Jurkat, Clone E6-1 (cell line): ENCODE results near the gene NR1D2.

Experiments
- DNase-seq: peaks from one replicate; pipeline ENCODE4 v3.0.0-alpha.2; 2011; ENCODE audit warnings: low read depth, low spot score
- H3K4me3 ChIP-seq: 2 replicates; pipeline ENCODE4 v1.5.1; 2011; ENCODE audit warnings: mild to moderate bottlenecking, low read length, control low read depth, moderate library complexity

The NR1D2 gene

GRCh38 chr3:23959135-23959900, 14.2 kb downstream of the NR1D2 start:
- DNase-seq: no peak
- H3K4me3 ChIP-seq: no peak overlapping the region

GRCh38 chr3:23960649-23961048, 15.6 kb downstream of the NR1D2 start:
- no peak for DNase-seq

GRCh38 chr3:23961066-23961465, 16.0 kb downstream of the NR1D2 start:
- DNase-seq: no peak
- H3K4me3 ChIP-seq: no peak overlapping the region

More at GRCh38 chr3:23960649-23961048, 15.6 kb downstream of the NR1D2 start:
- H3K4me3 ChIP-seq: no peak overlapping the region

GRCh38 chr3:23961913-23962312, 16.8 kb downstream of the NR1D2 start:
- DNase-seq: no peak
- H3K4me3 ChIP-seq: no peak overlapping the region

GRCh38 chr3:23964537-23965235, 19.6 kb downstream of the NR1D2 start:
- DNase-seq: no peak
- no peak overlapping the region for H3K4me3 ChIP-seq

- no peak overlapping the region for H3K4me3 ChIP-seq
- no peak for DNase-seq
These were observed 21.2 kb downstream of the NR1D2 start for GRCh38 chr3:23966328-23966727.

- DNase-seq: no peak
- H3K4me3 ChIP-seq: no peak overlapping the region
These were observed 23.5 kb downstream of the NR1D2 start for GRCh38 chr3:23968463-23969184.

- no peak overlapping the region for H3K4me3 ChIP-seq
- no peak for DNase-seq
These were observed 24.3 kb downstream of the NR1D2 start for GRCh38 chr3:23969393-23969792.

GRCh38 chr3:23971684-23972083, 26.6 kb downstream of the NR1D2 start:
- H3K4me3 ChIP-seq: no peak overlapping the region
- no peak for DNase-seq

GRCh38 chr3:23976555-23976954, 31.5 kb downstream of the NR1D2 start:
- H3K4me3 ChIP-seq: no peak overlapping the region

GRCh38 chr3:23979569-23979968, 34.5 kb downstream of the NR1D2 start:
- no peak for DNase-seq
- no peak overlapping the region for H3K4me3 ChIP-seq

More at GRCh38 chr3:23976555-23976954, 31.5 kb downstream of the NR1D2 start:
- no peak for DNase-seq

GRCh38 chr3:23981136-23981535, 36.0 kb downstream of the NR1D2 start:
- no peak for DNase-seq
- no peak overlapping the region for H3K4me3 ChIP-seq

GRCh38 chr3:23981955-23982354, 36.9 kb downstream of the NR1D2 start:
- DNase-seq: no peak
- no peak overlapping the region for H3K4me3 ChIP-seq

GRCh38 chr3:23984934-23985333, 39.8 kb downstream of the NR1D2 start:
- DNase-seq: no peak
- no peak overlapping the region for H3K4me3 ChIP-seq

GRCh38 chr3:23985747-23986544, 40.9 kb downstream of the NR1D2 start:
- no peak for DNase-seq
- H3K4me3 ChIP-seq: no peak overlapping the region

GRCh38 chr3:23987356-23987755, 42.3 kb downstream of the NR1D2 start:
- H3K4me3 ChIP-seq: no peak overlapping the region
- DNase-seq: no peak

GRCh38 chr3:23991306-23991682, 46.2 kb downstream of the NR1D2 start:
- no peak overlapping the region for H3K4me3 ChIP-seq

GRCh38 chr3:23991683-23992628, 46.9 kb downstream of the NR1D2 start:
- peak; percentile 51 for DNase-seq
- no peak overlapping the region for H3K4me3 ChIP-seq

More at GRCh38 chr3:23991306-23991682, 46.2 kb downstream of the NR1D2 start:
- no peak for DNase-seq
